GM15510 (cell line): ENCODE results near the gene RAD17.

ENCODE experiments used
- POLR2A ChIP-seq: IDR thresholded peaks from 3 replicates; pipeline ENCODE4 v1.6.1; 2011; ENCODE audit warnings: borderline replicate concordance; ENCODE audit not compliant: insufficient read length; ENCODE audit errors: extremely low read depth

Gene RAD17

DNA sequence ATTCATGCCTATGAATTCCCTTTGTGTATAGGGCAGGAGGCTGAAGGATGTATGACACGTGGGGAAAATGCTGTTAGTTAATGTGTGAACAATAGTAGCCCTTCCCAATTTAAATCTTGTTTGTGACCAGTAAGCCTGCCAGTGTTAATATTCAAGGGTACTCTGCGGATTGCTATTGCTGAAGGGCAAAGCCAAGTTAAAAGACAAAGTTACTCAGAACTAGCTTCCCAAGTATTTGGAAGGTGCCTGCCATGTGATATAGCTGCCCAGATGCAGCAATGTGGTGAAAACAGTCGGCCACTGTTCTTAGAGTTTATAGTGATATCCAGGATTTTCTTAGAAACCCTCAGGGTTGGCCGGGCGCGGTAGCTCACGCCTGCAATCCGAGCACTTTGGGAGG is 79.9 kb downstream of the RAD17 start:
- TF ChIP-seq POLR2A, result no peak

DNA sequence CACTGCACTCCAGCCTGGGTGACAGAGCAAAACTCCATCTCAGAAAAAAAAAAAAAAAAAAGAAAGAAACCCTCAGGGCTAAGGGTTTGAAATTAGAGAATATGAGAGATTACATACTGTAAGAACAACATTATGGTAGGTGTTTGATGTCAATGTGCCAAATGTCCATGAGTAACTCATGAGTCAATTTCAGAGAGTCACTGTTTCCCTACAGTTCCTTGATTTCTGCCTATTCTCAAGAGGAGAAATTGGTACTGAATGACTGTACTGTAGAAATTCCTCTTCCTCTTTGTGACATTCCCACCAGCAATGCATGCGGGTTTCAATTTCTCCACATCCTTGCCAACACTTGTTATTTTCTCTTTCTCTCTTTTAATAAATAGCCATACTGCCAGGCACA is 80.5 kb downstream of the RAD17 start:
- no peak for TF ChIP-seq POLR2A

DNA sequence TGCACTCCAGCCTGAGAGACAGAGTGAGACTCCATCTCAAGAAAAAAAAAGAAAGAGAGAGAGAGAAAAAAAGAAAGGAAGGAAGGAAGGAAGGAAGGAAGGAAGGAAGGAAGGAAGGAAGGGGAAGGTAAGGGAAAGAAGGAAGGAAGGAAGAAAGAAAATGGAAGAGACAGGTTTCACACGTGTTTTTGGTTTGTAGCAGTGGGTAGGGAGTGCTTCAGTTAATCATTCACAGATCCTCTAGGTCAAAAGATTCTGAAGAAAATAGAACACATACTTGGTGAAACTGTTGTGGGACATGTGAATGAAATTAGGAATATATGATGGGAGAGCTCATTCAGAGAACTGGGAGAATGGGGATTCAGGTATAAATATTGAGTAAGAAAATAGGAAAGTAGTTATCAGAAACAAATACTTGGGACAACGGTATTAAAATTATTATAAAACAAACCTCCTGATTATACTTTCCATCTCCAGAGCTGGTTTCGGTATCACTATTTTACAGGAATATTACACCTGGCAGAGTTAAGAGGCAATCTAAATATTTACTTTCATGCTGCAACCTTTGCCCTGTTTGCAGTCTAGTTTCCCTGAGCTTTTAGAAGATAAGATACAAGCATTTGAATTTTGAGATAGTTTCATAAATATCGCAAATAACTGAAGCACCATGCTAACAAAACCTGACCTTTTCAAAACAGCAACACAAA is 82.5 kb downstream of the RAD17 start:
- no peak for TF ChIP-seq POLR2A

DNA sequence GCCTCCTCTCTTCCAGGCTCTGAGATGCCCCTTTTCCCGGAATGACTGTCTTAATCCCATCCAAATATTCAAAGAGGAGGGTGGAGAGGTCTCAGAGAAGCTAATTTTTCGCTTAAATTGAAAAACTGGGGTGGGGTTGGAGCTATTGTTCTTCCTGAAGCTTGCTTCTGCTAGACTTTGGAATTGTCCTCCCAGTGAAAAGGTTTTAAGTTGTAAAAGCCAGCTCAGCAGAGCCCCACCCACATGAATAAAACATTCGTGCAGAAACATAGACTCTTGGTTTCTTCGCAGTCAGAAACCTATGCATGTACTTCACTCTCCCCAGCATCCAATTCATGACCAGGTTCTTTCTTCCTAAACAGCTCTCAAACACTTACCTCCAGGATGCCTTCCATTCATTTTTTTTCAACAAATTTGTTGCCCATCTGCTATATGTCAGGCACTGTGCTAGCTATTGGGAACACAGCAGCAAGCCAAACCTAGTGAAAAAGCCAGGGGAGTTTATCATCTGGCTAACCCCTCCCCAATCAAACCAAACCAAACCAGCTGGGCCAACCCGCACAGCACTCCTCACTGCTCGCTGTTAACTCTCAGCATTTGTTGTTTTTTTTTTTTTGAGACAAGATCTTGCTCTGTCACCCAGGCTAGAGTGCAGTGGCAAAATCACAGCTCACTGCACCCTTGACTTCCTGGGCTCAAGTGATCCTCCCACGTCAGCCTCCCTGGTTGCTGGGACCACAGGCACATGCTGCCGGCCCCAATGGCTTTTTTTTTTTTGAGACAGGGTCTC is 85.0 kb downstream of the RAD17 start:
- TF ChIP-seq POLR2A, result no peak

DNA sequence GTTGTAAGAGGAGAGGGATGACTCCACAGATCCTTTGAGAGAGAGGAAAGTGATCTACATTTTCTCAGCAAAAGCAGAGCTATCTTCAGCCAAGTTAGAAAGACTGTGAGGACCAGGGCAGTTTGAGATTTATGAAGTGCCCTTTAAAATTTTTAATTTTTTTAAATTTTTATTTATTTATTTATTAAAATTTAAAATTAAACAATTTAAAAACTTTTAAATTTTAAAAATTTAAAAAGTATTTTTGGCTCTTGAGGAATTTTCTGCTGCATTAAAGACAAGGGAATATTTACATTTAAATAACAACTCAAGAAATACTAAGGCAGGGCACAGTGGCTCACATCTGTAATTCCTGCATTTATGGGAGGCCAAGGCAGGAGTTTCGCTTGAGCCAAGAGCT is 92.6 kb downstream of the RAD17 start:
- no peak for TF ChIP-seq POLR2A
